CD4-positive, alpha-beta T cell (primary cell): ENCODE measurements around the gene PPOX. TPM values are rescaled to one million over a fixed set of nuclear protein-coding genes. Genes with fewer than 3 reads are reported as not detected.
A peak's percentile ranks its signal among the peaks of the same experiment; 100 is the strongest.

Source experiments
- ATAC-seq: fragments of 200-7000 bp; cut with Tn5 transposase; one replicate; pipeline ENCODE4 v1.10.0; 2022; ENCODE audit warnings: mild to moderate bottlenecking; ENCODE audit not compliant: poor library complexity
- CTCF ChIA-PET: fragments of 350-600 bp; sonication (Branson Sonifier 250); formaldehyde crosslinking; loops from one replicate; lab custom pipeline; 2021; ENCODE audit warnings: antibody characterized with exemption, inconsistent platforms; lab: Charles Lee
- POLR2A ChIA-PET: fragments of 350-600 bp; sonication (Branson Sonifier 250); formaldehyde crosslinking; loops from one replicate; lab custom pipeline; 2021; ENCODE audit warnings: antibody characterized with exemption, inconsistent platforms; lab: Charles Lee
- DNase-seq, 14 experiments: peaks; one replicate each; pipeline ENCODE4 v3.0.0-alpha.2; 2013 to 2020; ENCODE audit warnings: mixed read lengths in 2 of 14
- H3K27ac ChIP-seq, 2 donors: one replicate each; pipeline versions ENCODE4 v1.5.1 to v1.7.0; 2013; ENCODE audit warnings: low read length in 2 of 2, low read depth in 1 of 2, mild to moderate bottlenecking in 1 of 2
- H3K27me3 ChIP-seq, 2 experiments: 1 replicate in 1 of 2; 2 replicates in 1 of 2; pipeline versions ENCODE4 v1.6.1 to v1.7.0; 2013; ENCODE audit warnings: low read length in 2 of 2, control low read depth in 1 of 2, mild to moderate bottlenecking in 1 of 2, moderate library complexity in 1 of 2; ENCODE audit not compliant: insufficient read depth in 2 of 2, control insufficient read depth in 1 of 2
- H3K36me3 ChIP-seq: one replicate; pipeline ENCODE4 v1.6.1; 2013; ENCODE audit warnings: low read length, control low read depth; ENCODE audit not compliant: insufficient read depth
- H3K4me1 ChIP-seq: one replicate; pipeline ENCODE4 v1.6.1; 2013; ENCODE audit warnings: low read length, control low read depth; ENCODE audit not compliant: insufficient read depth
- H3K4me3 ChIP-seq: one replicate; pipeline ENCODE4 v1.5.1; 2013; ENCODE audit warnings: mild to moderate bottlenecking, low read length, moderate library complexity
- H3K9me3 ChIP-seq, 2 experiments: 1 replicate in 1 of 2; 2 replicates in 1 of 2; pipeline versions ENCODE4 v1.6.1 to v1.7.0; 2013; ENCODE audit warnings: low read length in 2 of 2, mild to moderate bottlenecking in 2 of 2, control low read depth in 1 of 2, moderate library complexity in 1 of 2; ENCODE audit not compliant: control insufficient read depth in 1 of 2, insufficient read depth in 1 of 2
- H3K27ac Mint-ChIP-seq: one replicate; pipeline ENCODE4 v1.8.0; 2020; ENCODE audit warnings: mixed read lengths
- H3K27me3 Mint-ChIP-seq: one replicate; pipeline ENCODE4 v1.8.0; 2021; ENCODE audit warnings: mixed read lengths
- H3K36me3 Mint-ChIP-seq: one replicate; pipeline ENCODE4 v1.8.0; 2021; ENCODE audit warnings: low read depth, mixed read lengths
- H3K4me1 Mint-ChIP-seq: one replicate; pipeline ENCODE4 v1.8.0; 2021; ENCODE audit warnings: low read depth, mixed read lengths
- H3K4me3 Mint-ChIP-seq: one replicate; pipeline ENCODE4 v1.8.0; 2020; ENCODE audit warnings: mild to moderate bottlenecking, mixed read lengths
- H3K9me3 Mint-ChIP-seq: one replicate; pipeline ENCODE4 v1.8.0; 2020; ENCODE audit warnings: mixed read lengths
- intact Hi-C, 2 experiments: fragments of 100-400 bp; cut with DNase I in 1 of 2; cut with micrococcal nuclease in 1 of 2; formaldehyde crosslinking; loops; one replicate each; pipeline versions ENCODE4 v1.15.1 to v1.9.0; 2023 to 2025; cut with DNase I, micrococcal nuclease
- total RNA-seq, 174 experiments: library from RNA in 2 of 174; stranded (reverse) in 2 of 174; gene quantifications; one replicate each; pipeline ENCODE4 v1.2.3 and lab custom pipeline; 2021 to 2026
- TF ChIP-seq, protein P1 (sequence below): fragments of 200-600 bp; IDR thresholded peaks from one replicate; pipeline ENCODE4 v1.8.0; 2022; ENCODE audit warnings: antibody characterized with exemption, mild to moderate bottlenecking

PPOX gene
- total RNA-seq, 2 experiments from 2014 or later = 28.6 to 31.5 TPM

DNA sequence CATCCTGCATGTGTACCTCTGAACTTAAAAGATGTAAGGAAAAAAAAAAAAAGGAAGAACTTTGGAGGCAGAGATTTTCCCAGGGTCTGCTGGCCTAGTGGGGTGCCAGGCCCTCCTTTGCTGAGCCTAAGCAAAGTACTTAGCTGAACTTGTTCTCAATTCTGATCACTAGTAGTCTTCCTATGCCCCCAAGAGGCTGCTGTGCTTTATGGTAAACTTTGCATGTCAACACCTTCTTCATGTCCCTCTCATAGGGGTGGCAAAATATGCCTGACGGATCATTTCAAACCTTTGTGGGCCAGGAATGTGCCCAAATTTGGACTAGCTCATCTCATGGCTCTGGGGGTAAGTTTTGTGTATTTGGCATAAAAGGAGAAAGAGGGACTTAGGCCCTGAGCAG lies 8.4 kb upstream of the PPOX start:
- H3K27me3 ChIP-seq = no peaks in the 10 kb centered on the region
- H3K27me3 Mint-ChIP-seq = no peaks in the 10 kb centered on the region
- CTCF ChIA-PET = interaction anchor here (1.0 to 1.1 kb wide), 2 partner anchors 8 to 68 kb away, joined by 3 to 5 read pairs; partner anchors contain the start of genes PPOX and TOMM40L

DNA sequence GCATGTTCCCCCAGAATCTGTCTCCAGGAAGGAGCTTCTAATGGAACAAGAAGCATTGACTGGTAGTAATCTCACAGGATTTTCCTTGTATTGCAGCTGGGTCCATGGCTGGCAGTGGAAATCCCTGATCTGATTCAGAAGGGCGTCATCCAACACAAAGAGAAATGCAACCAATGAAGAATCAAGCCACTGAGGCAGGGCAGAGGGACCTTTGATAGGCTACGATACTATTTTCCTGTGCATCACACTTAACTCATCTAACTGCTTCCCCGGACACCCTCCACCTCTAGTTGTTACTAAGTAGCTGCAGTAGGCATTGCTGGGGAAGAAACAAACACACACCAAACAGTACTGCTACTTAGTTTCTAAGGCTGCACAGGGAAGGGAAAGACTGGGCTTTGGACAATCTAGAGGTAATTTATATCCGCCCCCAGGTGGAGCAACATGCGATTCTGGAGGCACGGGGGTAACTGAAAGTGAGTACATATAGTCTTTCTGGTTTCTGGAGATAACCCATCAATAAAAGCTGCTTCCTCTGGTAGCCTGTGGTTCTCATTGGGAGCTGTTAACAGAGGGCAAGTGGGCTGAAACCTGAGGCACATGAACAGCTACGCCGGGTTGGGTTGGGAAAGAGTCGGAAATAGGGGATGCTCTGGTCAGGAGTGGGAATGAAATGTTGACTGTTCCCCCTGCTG lies 7.8 kb upstream of the PPOX start:
- Histone ChIP-seq H3K9me3 (no peaks in the 10 kb centered on the region), H3K27me3 (no peaks in the 10 kb centered on the region), H3K36me3 (peaks cover 36% of the 10 kb centered on the region), H3K4me1 (peaks cover 47% of the 10 kb centered on the region), H3K27ac (peak overlapping the region; percentile 70 to 91), H3K4me3 (peak overlapping the region; percentile 98)
- Mint-ChIP-seq H3K36me3 (peaks cover 70% of the 10 kb centered on the region), H3K4me3 (peak overlapping the region; percentile 93), H3K4me1 (peaks cover 80% of the 10 kb centered on the region), H3K27me3 (no peaks in the 10 kb centered on the region), H3K27ac (peak overlapping the region; percentile 86), H3K9me3 (no peaks in the 10 kb centered on the region)
- TF ChIP-seq, protein P1, sequence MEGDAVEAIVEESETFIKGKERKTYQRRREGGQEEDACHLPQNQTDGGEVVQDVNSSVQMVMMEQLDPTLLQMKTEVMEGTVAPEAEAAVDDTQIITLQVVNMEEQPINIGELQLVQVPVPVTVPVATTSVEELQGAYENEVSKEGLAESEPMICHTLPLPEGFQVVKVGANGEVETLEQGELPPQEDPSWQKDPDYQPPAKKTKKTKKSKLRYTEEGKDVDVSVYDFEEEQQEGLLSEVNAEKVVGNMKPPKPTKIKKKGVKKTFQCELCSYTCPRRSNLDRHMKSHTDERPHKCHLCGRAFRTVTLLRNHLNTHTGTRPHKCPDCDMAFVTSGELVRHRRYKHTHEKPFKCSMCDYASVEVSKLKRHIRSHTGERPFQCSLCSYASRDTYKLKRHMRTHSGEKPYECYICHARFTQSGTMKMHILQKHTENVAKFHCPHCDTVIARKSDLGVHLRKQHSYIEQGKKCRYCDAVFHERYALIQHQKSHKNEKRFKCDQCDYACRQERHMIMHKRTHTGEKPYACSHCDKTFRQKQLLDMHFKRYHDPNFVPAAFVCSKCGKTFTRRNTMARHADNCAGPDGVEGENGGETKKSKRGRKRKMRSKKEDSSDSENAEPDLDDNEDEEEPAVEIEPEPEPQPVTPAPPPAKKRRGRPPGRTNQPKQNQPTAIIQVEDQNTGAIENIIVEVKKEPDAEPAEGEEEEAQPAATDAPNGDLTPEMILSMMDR = no peak
- intact Hi-C loops = loop anchor here in 1 of 2 experiments (5.0 to 10.0 kb wide), 3 partner anchors 91 to 814 kb away; partner anchors contain the start of genes ARHGAP30, COPA and NCSTN
- CTCF ChIA-PET = interaction anchor here (1.0 kb wide), 1 partner anchor 67 kb away, joined by 3 read pairs; the partner anchor contains the start of gene TOMM40L
- ATAC-seq (no peak), DNase-seq (no peak)
- POLR2A ChIA-PET = interaction anchor here (0.7 to 2.7 kb wide), 7 partner anchors 8 to 113 kb away, joined by 3 to 12 read pairs (median 4); partner anchors contain the start of genes DEDD, NDUFS2, PPOX and USF1

More for the DNA sequence above, 8.4 kb upstream of the PPOX start:
- Histone ChIP-seq H3K4me3 (no peak overlapping the region), H3K9me3 (no peaks in the 10 kb centered on the region), H3K4me1 (peaks cover 50% of the 10 kb centered on the region), H3K27ac (no peak overlapping the region), H3K36me3 (peaks cover 31% of the 10 kb centered on the region)
- no peak for ATAC-seq
- H3K4me1 Mint-ChIP-seq = peaks cover 75% of the 10 kb centered on the region
- intact Hi-C loops = loop anchor here in 1 of 2 experiments (5.0 to 10.0 kb wide), 3 partner anchors 91 to 813 kb away; partner anchors contain the start of genes ARHGAP30, COPA and NCSTN
- peak overlapping the region; percentile 86 for H3K27ac Mint-ChIP-seq
- H3K36me3 Mint-ChIP-seq = peaks cover 64% of the 10 kb centered on the region
- H3K9me3 Mint-ChIP-seq = no peaks in the 10 kb centered on the region
- TF ChIP-seq, protein P1 = no peak
- POLR2A ChIA-PET = interaction anchor here (0.7 to 2.7 kb wide), 7 partner anchors 8 to 112 kb away, joined by 3 to 12 read pairs (median 4); partner anchors contain the start of genes NDUFS2, PPOX and USF1
- DNase-seq = no peak
- peak overlapping the region; percentile 93 for H3K4me3 Mint-ChIP-seq

DNA sequence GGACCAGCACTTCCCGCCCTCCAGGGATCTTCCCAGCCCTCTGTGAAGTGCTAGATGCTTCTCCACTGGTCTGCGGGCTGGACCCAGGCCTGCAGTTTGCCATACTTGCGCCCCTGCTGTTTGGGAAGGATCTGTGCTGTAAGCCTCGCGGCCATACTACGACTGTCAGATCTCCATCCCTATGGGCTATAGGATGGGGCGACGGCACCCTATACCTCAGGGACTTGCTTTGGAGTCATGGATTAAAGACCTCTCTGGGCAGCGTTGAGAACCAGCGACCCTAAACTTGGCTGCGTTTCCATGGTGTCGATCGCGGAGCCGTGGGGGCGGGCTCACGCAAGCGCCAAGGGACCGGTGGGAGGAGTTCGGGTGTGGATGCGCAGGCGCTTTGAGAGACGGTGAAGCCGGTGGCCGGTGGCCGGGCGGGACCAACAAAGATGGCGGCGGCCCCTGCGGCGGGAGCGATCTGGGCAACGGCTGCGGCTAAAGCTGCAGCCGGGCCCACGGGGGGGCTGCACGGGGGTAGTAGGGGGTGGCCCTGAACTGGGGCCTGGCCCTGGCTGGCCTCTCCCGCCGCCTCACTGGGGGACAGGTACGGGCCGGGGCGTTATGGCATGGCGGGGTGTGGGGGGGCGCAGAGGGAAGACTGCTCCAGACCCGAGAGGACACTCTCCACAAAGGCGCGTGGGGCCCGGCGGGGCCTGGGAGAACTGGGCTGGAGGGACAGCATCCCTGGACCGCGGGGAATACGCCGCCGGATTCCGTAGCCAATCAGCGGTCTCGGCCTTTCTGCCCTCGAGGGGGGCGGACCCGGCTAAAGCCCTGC lies 6.9 kb upstream of the PPOX start, which contains the start of gene USP21:
Gene USP21, plus strand, starts transcription at position 414 of the 826 bp plus-strand sequence. CDS start 1,141 bp downstream, outside the sequence.
- H3K4me3 ChIP-seq = peak within 1 kb of the TSS; percentile 98
- ATAC-seq = peak; percentile 97
- no peaks in the 10 kb centered on the region for H3K27me3 Mint-ChIP-seq
- no peaks in the 10 kb centered on the region for H3K27me3 ChIP-seq
- peak within 1 kb of the TSS; percentile 86 for H3K27ac Mint-ChIP-seq
- intact Hi-C loops = loop anchor here in 1 of 2 experiments (5.0 to 10.0 kb wide), 3 partner anchors 92 to 814 kb away; partner anchors contain the start of genes ARHGAP30, COPA and NCSTN
- DNase-seq = peak; percentile 89 to 96 (median 90)
- H3K36me3 ChIP-seq = peaks cover 44% of the 10 kb centered on the region
- ChIA-PET POLR2A (interaction anchor here (0.9 to 2.7 kb wide), 5 partner anchors 22 to 113 kb away, joined by 4 to 12 read pairs (median 4); partner anchors contain the start of genes DEDD, NDUFS2 and TOMM40L), CTCF (no interaction called here)
- H3K9me3 Mint-ChIP-seq = no peaks in the 10 kb centered on the region
- H3K36me3 Mint-ChIP-seq = peaks cover 70% of the 10 kb centered on the region
- H3K9me3 ChIP-seq = no peaks in the 10 kb centered on the region
- H3K4me3 Mint-ChIP-seq = peak within 1 kb of the TSS; percentile 93
- H3K4me1 ChIP-seq = peaks cover 44% of the 10 kb centered on the region
- peak within 1 kb of the TSS; percentile 70 to 91 for H3K27ac ChIP-seq
- TF ChIP-seq, protein P1 = no peak
- peaks cover 80% of the 10 kb centered on the region for H3K4me1 Mint-ChIP-seq
